Duodenal mucosa (tissue), 2 donors: Measurements from ENCODE around the gene TEX14.

Source experiments
- H3K27ac ChIP-seq: one replicate; pipeline ENCODE4 v1.7.0; 2013; ENCODE audit warnings: low read depth, low read length
- H3K27me3 ChIP-seq, 2 donors: one replicate each; pipeline ENCODE4 v1.7.0; 2013; ENCODE audit warnings: low read length in 2 of 2, control low read depth in 1 of 2; ENCODE audit not compliant: insufficient read depth in 2 of 2, control insufficient read depth in 1 of 2
- H3K36me3 ChIP-seq, 2 donors: one replicate each; pipeline ENCODE4 v1.7.0; 2013; ENCODE audit warnings: low read length in 2 of 2, control low read depth in 1 of 2; ENCODE audit not compliant: insufficient read depth in 2 of 2, control insufficient read depth in 1 of 2
- H3K4me1 ChIP-seq, 2 donors: one replicate each; pipeline ENCODE4 v1.7.0; 2013; ENCODE audit warnings: low read length in 2 of 2, control low read depth in 1 of 2; ENCODE audit not compliant: insufficient read depth in 2 of 2, control insufficient read depth in 1 of 2
- H3K4me3 ChIP-seq, 2 donors: one replicate each; pipeline ENCODE4 v1.7.0; 2013; ENCODE audit warnings: low read length in 2 of 2, low read depth in 1 of 2
- H3K9ac ChIP-seq, 2 donors: one replicate each; pipeline ENCODE4 v1.7.0; 2013; ENCODE audit warnings: low read length in 2 of 2, low read depth in 1 of 2
- H3K9me3 ChIP-seq, 2 donors: one replicate each; pipeline ENCODE4 v1.7.0; 2013; ENCODE audit warnings: low read length in 2 of 2, control low read depth in 1 of 2; ENCODE audit not compliant: control insufficient read depth in 1 of 2

The TEX14 gene

GRCh38 chr17:58531661-58532554 is 159.9 kb downstream of the TEX14 start:
- H3K9me3 ChIP-seq = no peaks in the 10 kb centered on the region
- no peaks in the 10 kb centered on the region for H3K36me3 ChIP-seq
- peaks cover 16 to 19% of the 10 kb centered on the region in 2 donors for H3K4me1 ChIP-seq
- no peak overlapping the region for H3K27ac ChIP-seq
- peak overlapping the region; percentile 55 to 68 for H3K4me3 ChIP-seq
- peaks cover 8 to 11% of the 10 kb centered on the region in 2 donors for H3K27me3 ChIP-seq
- peak overlapping the region; percentile 8 to 38 for H3K9ac ChIP-seq

- H3K27me3 ChIP-seq = peaks cover 7 to 8% of the 10 kb centered on the region in 2 donors
- peak overlapping the region in 1 of 2 donors; percentile 8 for H3K9ac ChIP-seq
- no peaks in the 10 kb centered on the region for H3K9me3 ChIP-seq
- no peak overlapping the region for H3K27ac ChIP-seq
- peaks cover 16 to 19% of the 10 kb centered on the region in 2 donors for H3K4me1 ChIP-seq
- H3K36me3 ChIP-seq = no peaks in the 10 kb centered on the region
- H3K4me3 ChIP-seq = peak overlapping the region; percentile 40 to 66
These were observed 160.7 kb downstream of the TEX14 start for GRCh38 chr17:58531122-58531521.

- H3K27ac ChIP-seq = no peak overlapping the region
- H3K9ac ChIP-seq = no peak overlapping the region
- no peak overlapping the region for H3K4me3 ChIP-seq
- H3K4me1 ChIP-seq = peaks cover 16 to 19% of the 10 kb centered on the region in 2 donors
- peaks cover 7 to 8% of the 10 kb centered on the region in 2 donors for H3K27me3 ChIP-seq
- H3K36me3 ChIP-seq = no peaks in the 10 kb centered on the region
- no peaks in the 10 kb centered on the region for H3K9me3 ChIP-seq
These were observed 161.2 kb downstream of the TEX14 start for GRCh38 chr17:58530655-58531054.

- H3K9ac ChIP-seq = no peak overlapping the region
- H3K4me1 ChIP-seq = peaks cover 13 to 16% of the 10 kb centered on the region in 2 donors
- H3K36me3 ChIP-seq = no peaks in the 10 kb centered on the region
- H3K4me3 ChIP-seq = no peak overlapping the region
- peaks cover 7 to 8% of the 10 kb centered on the region in 2 donors for H3K27me3 ChIP-seq
- no peaks in the 10 kb centered on the region for H3K9me3 ChIP-seq
- no peak overlapping the region for H3K27ac ChIP-seq
These were observed 162.6 kb downstream of the TEX14 start for GRCh38 chr17:58529275-58529674.

- no peak overlapping the region for H3K9ac ChIP-seq
- H3K4me3 ChIP-seq = no peak overlapping the region
- no peaks in the 10 kb centered on the region for H3K36me3 ChIP-seq
- peaks cover 13 to 16% of the 10 kb centered on the region in 2 donors for H3K4me1 ChIP-seq
- H3K27ac ChIP-seq = no peak overlapping the region
- peaks cover 7 to 8% of the 10 kb centered on the region in 2 donors for H3K27me3 ChIP-seq
- H3K9me3 ChIP-seq = no peaks in the 10 kb centered on the region
These were observed 163.4 kb downstream of the TEX14 start for GRCh38 chr17:58528443-58528842.

- H3K36me3 ChIP-seq = no peaks in the 10 kb centered on the region
- no peak overlapping the region for H3K27ac ChIP-seq
- H3K4me3 ChIP-seq = peak overlapping the region in 1 of 2 donors; percentile 2
- H3K9ac ChIP-seq = no peak overlapping the region
- peaks cover 7 to 8% of the 10 kb centered on the region in 2 donors for H3K27me3 ChIP-seq
- H3K9me3 ChIP-seq = no peaks in the 10 kb centered on the region
- H3K4me1 ChIP-seq = peaks cover 13 to 16% of the 10 kb centered on the region in 2 donors
These were observed 163.9 kb downstream of the TEX14 start for GRCh38 chr17:58527949-58528348.

GRCh38 chr17:58527306-58527705 is 164.5 kb downstream of the TEX14 start:
- Histone ChIP-seq H3K4me1 (peaks cover 8 to 12% of the 10 kb centered on the region in 2 donors), H3K27me3 (peaks cover 1 to 4% of the 10 kb centered on the region in 2 donors), H3K27ac (no peak overlapping the region), H3K4me3 (no peak overlapping the region), H3K9me3 (no peaks in the 10 kb centered on the region), H3K9ac (no peak overlapping the region), H3K36me3 (no peaks in the 10 kb centered on the region)

- Histone ChIP-seq H3K4me3 (no peak overlapping the region), H3K4me1 (peaks cover 1 to 4% of the 10 kb centered on the region in 2 donors), H3K36me3 (no peaks in the 10 kb centered on the region), H3K9me3 (no peaks in the 10 kb centered on the region), H3K9ac (no peak overlapping the region), H3K27me3 (no peaks in the 10 kb centered on the region), H3K27ac (peak overlapping the region; percentile 50)
These were observed 166.6 kb downstream of the TEX14 start for GRCh38 chr17:58525239-58525638.

GRCh38 chr17:58521680-58522079 is 170.2 kb downstream of the TEX14 start:
- Histone ChIP-seq H3K27me3 (no peaks in the 10 kb centered on the region), H3K36me3 (no peaks in the 10 kb centered on the region), H3K27ac (no peak overlapping the region), H3K9ac (no peak overlapping the region), H3K4me1 (peaks cover 13% of the 10 kb centered on the region in 2 donors), H3K4me3 (no peak overlapping the region), H3K9me3 (no peaks in the 10 kb centered on the region)

- no peaks in the 10 kb centered on the region for H3K9me3 ChIP-seq
- H3K27me3 ChIP-seq = no peaks in the 10 kb centered on the region
- H3K36me3 ChIP-seq = no peaks in the 10 kb centered on the region
- no peak overlapping the region for H3K27ac ChIP-seq
- no peak overlapping the region for H3K9ac ChIP-seq
- H3K4me1 ChIP-seq = peaks cover 20% of the 10 kb centered on the region in 2 donors
- H3K4me3 ChIP-seq = no peak overlapping the region
These were observed 170.9 kb downstream of the TEX14 start for GRCh38 chr17:58520843-58521430.
